Fibroblast of skin of abdomen (primary cell): ENCODE data around the gene CD300LF.

Source experiments
- DNase-seq: peaks from one replicate; pipeline ENCODE4 v3.0.0-alpha.2; 2013

CD300LF gene

DNA sequence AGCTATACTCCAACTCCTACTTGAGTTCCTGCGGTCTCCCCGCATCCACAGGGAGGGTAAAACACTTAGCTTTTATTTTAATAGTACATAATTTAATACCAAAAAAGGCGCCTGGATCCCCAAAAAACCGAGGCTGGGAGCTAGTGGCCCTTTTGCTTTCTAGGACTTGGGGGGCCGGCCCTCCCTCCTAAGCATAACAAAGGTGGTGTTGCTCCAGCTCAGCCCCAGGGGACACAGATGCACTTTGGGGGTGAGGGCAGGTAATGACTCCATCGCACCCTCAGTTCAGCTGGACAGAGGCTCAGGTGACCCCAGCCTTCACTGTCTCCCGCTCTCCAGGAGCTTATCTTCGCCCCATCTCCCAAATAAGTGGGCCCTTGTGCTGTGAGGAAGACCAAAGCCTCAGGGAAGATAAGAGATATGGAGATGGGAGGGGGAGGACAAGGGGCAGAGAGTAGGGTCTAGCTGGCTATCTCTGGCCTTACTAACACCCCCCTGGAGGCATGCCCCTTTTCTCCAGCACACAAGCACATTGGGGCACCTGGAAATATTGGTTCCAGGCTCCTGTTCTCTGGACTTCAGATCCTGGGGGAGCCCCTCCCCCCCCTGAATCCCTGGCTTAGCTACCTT lies 32.9 kb upstream of the CD300LF start:
- no peak for DNase-seq

- peak; percentile 44 for DNase-seq
Observed at GRCh38 chr17:74744714-74745547, 32.2 kb upstream of the CD300LF start.

DNA sequence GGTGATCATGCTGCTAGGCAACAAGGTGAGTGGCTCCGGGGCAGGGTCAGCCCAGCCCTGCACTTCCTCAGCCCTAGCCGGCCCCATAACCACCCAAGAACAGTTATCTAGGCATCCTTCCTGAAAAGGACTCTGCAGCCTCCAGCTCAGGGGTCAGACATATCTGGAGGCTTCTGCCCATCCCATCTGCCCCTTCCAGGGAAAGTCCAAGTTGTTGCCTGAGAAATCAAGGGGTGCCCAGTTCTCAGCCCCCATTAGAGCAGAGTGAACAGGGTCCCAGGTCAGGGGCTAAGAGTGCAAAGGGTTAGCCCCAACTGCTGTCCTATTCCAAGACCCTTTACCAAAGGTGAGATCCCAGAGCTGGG lies 31.6 kb upstream of the CD300LF start:
- DNase-seq = no peak

DNA sequence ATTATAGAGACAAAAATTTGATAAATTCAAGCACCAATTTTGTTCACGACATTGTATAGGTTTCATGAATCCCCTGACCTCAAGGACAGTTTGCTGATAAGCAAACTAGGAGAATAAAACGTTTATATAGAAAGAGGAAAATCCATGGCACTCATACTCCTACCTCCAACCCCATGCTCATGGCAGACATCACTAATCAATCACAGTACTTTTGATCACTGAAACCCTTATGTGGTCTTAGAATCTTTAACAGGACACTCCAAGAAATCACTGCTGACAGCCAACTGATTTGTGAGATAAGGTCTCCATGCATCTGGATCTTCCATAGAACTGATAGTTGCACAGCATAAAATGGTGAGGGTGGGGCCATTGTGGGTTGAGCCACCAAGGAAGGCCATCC lies 31.0 kb upstream of the CD300LF start:
- DNase-seq = no peak

DNA sequence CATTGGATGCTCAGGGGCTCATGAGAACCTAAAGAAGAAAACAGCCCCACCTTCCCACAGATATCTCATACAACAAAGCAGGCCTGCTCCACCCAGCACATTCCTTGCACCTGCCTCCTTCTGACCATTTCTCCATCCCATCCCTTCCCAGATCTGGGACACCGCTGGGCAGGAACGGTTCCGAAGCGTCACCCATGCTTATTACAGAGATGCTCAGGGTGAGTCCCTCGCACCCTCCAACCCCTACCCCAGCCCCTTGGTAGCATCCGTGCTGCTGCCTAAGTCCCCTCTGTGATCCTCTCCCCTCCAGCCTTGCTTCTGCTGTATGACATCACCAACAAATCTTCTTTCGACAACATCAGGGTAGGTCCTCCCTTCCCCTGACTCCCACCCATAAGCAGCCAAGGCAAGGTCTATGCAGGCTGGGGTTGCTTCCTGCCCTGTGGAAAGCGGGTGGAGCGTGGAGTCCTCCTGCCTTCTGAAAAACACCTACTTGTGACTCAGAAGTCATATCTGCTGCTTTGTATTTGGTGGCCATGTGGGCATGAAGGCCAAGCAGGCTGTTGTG lies 30.3 kb upstream of the CD300LF start:
- DNase-seq = no peak

GRCh38 chr17:74742153-74742515 lies 29.4 kb upstream of the CD300LF start:
- no peak for DNase-seq

DNA sequence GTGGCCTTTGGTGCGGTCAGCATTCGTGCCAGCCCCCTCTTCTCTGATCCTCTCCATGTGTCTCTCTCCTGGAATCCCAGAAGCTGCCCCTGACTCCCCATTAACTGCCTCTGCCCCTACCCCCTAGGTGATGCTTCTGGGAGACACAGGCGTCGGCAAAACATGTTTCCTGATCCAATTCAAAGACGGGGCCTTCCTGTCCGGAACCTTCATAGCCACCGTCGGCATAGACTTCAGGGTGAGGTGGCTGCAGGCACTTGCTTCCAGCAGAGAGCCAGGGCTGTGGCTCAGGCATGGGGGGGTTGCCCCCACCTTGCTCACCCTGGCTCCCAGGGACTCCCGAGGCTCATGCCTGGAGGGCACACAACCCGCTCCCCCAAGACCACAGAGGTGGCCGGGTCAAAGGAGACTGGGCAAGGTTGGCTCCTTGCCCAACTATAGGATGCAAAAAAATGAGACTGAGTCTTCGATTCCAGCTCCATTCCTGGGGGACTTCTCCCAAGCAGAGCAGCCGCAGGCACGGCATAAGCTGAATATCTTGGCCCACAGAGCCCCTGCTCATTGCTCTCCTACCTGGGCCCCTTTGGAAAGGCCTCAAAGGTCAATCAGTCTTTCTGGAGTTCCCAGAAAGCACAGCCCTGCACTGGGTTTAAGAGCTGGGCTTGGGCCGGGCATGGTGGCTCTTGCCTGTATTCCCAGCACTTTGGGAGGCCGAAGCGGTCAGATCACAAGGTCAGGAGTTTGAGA lies 28.1 kb upstream of the CD300LF start:
- no peak for DNase-seq

DNA sequence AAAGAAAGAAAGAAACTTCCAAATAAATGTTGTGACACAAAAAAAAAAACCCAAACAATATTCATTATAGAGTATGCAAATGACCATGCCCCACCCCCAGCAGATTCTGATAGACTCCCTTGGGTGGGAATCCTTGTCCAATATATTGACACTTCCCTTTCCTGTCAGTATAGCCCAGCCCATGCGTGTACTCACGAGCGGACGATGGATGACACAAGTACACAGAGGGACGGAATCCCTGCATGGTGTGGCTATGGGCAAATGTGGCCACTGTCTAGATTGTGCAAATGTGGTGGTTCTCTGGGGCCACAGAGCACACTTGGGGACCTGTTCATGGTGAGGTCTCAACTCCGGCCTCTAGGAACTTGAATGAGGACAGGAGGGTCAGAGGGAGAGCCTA lies 27.4 kb upstream of the CD300LF start:
- DNase-seq = no peak

GRCh38 chr17:74739227-74739831 lies 26.6 kb upstream of the CD300LF start:
- no peak for DNase-seq

- DNase-seq = no peak
Observed at GRCh38 chr17:74738051-74738996, 25.6 kb upstream of the CD300LF start.

DNA sequence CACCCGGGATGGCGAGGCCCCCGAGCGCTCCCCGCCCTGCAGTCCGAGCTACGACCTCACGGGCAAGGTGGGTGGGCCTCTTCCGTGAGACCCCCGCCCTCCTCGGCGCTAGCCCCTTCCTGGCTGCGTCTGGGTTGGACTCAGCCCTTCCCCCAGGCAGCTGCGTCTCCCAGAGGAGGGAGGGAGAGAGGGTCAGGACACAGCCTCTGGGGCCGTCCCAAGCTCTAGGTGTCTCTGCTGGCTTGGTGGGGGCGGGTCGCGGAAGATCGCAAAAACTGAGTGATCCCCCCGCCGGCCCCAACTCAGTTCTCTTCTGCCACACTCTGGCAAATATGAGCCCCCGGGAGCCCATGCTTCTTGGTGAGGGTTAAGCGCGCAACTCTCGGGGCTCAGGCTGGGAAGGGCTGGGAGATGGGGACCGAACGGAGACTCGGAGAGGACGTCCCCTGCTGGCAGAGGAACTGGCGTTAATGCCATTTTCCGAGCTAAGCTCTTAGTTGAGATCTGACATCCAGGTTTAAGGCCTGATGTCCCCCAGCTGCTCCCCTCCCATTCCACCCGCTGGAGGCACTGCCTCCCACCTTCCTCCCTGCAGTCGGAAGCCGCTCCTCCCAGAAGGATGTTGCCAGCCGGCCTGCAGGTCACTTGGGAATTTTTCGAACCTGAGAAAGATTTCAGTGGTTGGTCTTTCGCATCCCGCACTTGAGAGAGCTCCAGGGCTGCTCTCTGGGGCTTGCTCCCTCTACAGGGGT lies 24.8 kb upstream of the CD300LF start:
- no peak for DNase-seq

GRCh38 chr17:74736513-74737298 lies 24.0 kb upstream of the CD300LF start, which contains the start of gene RAB37:
TSS of gene RAB37 (plus strand) at chr17:74737256. CDS start at chr17:74737273, 17 bp downstream.
- no peak for DNase-seq

- DNase-seq = no peak
Observed at GRCh38 chr17:74734256-74734655, 21.5 kb upstream of the CD300LF start.

DNA sequence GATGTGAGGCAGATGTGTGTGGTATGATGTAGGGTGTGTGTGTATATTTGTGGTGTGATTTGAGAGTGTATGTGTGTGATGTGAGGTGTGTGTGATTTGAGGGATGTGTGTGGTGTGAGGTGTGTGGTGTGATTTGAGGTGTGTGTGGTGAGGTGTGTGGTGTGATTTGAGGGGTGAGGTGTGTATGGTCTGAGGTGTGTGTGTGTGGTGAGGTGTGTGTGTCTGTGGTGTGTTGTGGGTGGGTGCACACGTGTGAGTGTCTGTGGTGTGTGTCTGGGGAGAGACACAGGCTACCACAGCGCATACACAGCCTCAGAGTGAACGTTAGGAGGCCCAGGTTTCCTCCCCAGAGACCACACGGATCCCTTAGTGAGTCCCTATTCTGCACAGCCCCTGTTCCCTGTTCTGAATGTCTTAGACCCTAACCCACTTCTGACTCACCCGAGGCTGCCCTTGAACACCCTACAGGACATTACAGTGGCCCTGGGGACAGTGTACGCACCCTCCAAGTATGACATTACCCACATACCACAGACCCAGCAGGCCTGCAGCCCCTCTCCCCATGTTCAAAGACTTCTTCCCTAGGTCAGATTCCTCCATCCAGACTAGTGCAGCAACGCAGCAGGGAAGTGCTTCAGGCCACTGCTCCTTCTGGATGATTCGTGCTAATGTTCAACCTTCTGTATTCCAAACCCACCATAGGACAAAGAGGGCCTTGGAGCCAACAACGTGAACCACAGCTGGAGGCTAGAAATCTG lies 20.8 kb upstream of the CD300LF start:
- DNase-seq = no peak

DNA sequence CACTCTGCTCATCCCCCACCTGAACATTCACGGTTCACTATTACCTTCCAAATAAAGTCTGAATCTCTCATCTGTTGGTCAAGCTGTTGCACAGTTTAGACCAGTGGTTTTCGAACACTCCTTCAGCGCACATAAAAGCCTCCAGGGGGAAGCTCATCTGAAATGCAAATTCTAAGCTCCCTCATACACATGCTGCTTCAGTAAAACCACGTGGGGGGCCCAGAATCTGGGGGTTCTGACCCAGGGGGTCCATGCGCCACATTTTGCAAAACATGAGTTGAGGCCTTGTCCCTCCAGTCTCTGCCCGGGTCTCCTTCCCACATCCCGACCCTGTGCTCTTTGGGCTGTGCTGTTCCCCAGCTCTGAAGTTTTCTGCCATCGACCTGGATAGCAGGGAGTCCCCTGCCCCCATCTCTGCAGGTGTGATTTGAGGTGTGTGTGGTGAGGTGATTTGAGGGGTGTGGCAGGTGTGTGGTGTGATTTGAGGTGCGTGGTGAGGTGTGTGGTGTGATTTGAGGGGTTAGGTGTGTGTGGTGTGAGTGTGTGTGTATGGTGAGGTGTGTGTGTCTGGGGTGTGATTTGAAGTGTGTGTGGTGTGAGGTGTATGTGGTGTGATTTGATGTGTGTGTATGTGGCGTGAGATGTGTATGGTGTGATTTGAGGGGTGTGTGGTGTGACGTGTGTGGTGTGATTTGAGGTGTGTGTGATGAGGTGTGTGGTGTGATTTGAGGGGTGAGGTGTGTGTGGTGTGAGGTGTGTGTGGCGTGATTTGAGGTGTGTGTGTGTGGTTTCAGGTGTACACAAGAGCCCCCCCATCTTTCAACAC lies 19.5 kb upstream of the CD300LF start:
- DNase-seq = no peak

- DNase-seq = no peak
Observed at GRCh38 chr17:74731347-74731605, 18.6 kb upstream of the CD300LF start.

DNA sequence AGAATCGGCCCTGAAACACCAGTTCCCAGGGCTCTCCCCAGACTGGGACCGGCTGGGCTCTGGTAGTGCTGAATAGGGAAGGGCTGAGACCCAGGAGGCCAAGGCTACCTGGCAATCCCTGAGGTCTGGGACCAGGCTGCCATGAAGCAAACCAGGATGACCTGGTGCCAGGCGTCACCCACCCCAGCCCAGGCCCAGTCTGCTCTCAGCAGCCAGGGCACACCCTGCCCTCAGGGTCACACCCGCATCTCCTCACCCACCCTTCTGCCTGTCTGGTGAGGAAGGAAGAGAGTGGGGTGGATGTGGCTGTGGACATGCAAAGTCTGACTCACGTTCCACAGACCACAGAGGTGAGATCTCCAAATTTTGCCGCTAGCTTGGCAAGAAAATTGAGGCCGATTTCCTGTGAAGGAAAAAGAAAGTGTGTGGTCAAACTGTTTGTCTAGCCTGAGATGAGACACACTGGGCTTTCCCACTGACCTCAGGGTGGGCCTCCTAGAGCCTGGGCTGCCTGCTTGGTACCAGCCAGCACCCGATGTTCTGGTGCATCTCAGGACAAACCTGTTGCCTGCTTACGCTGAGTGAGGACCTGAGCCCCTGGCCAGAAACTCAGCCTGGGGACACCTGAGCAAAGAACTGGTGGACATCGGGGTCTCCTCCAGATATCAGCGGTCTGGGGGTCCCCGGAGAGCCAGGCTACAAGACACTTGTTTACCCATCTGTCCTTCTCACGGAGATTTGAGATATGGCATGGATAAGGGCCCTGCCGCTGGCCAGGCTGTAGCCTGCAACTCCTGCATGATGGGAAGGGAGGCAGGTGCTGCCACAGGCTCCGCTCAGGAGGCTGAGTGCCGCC lies 18.0 kb upstream of the CD300LF start:
- DNase-seq = no peak

DNA sequence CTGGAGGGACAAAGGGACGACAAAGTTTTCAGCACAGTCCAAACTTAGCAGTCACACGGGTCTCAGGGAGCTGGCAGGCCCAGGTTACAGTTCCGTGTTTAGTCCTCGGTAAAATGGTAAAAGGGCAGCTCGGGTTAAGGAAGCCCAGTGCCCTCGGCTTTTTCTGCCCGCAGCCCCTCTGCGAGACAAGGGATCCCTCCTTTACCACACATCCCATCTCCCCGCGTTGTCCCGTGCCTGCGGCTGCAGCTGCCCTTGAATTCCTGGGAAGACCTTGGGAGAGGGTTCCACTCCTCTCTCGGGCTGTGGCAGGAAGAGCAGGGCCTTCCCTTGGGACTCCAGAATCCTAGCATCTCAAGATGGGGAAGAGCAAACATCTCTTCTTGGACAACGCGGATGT lies 17.1 kb upstream of the CD300LF start:
- no peak for DNase-seq
